Kidney (tissue), 14 donors: ENCODE data around the gene PDCD2. TPM values are rescaled to one million over a fixed set of nuclear protein-coding genes. Genes with fewer than 3 reads are reported as not detected.

ENCODE experiments used
- DNase-seq, 5 donors: peaks; one replicate each; pipeline ENCODE4 v3.0.0-alpha.2; 2013 to 2020
- FAIRE-seq: peaks from 2 replicates; lab custom pipeline; 2012; peaks lifted over from hg19 to GRCh38; lab: Jason Lieb, UNC
- H3K27ac ChIP-seq, 2 donors: one replicate each; pipeline ENCODE4 v1.7.0; 2013; ENCODE audit warnings: low read depth in 2 of 2, low read length in 2 of 2, inconsistent platforms in 1 of 2
- H3K27me3 ChIP-seq: one replicate; pipeline ENCODE4 v1.7.1; 2013; ENCODE audit warnings: low read length, inconsistent platforms; ENCODE audit not compliant: control insufficient read depth, insufficient read depth
- H3K36me3 ChIP-seq, 3 donors: one replicate each; pipeline versions ENCODE4 v1.7.0 to v1.7.1; 2013; ENCODE audit warnings: low read length in 3 of 3, control low read depth in 1 of 3, inconsistent platforms in 1 of 3; ENCODE audit not compliant: insufficient read depth in 3 of 3, control insufficient read depth in 2 of 3
- H3K4me1 ChIP-seq, 3 donors: one replicate each; pipeline versions ENCODE4 v1.7.0 to v1.7.1; 2013; ENCODE audit warnings: low read length in 3 of 3, inconsistent platforms in 1 of 3, low read depth in 1 of 3; ENCODE audit not compliant: control insufficient read depth in 2 of 3, insufficient read depth in 2 of 3
- H3K4me3 ChIP-seq, 3 donors: one replicate each; pipeline versions ENCODE4 v1.7.0 to v1.8.1; 2013; ENCODE audit warnings: low read length in 3 of 3, control low read depth in 1 of 3, inconsistent platforms in 1 of 3
- H3K9ac ChIP-seq, 3 donors: one replicate each; pipeline versions ENCODE4 v1.7.0 to v1.7.1; 2013; ENCODE audit warnings: low read length in 3 of 3, control low read depth in 1 of 3, inconsistent platforms in 1 of 3
- H3K9me3 ChIP-seq, 3 donors: one replicate each; pipeline versions ENCODE4 v1.7.0 to v1.7.1; 2013; ENCODE audit warnings: low read length in 3 of 3, control low read depth in 1 of 3, inconsistent platforms in 1 of 3; ENCODE audit not compliant: control insufficient read depth in 2 of 3, insufficient read depth in 1 of 3
- CTCF ChIP-seq: IDR thresholded peaks from 3 replicates; pipeline ENCODE4 v1.5.1; 2012; ENCODE audit warnings: mild to moderate bottlenecking, moderate library complexity, borderline replicate concordance; ENCODE audit not compliant: insufficient read depth; ENCODE audit errors: extremely low read depth
- intact Hi-C: fragments of 100-400 bp; cut with DNase I; formaldehyde crosslinking; loops from one replicate; pipeline ENCODE4 v1.11.1; 2022
- polyA plus RNA-seq: library from polyadenylated mRNA; stranded (reverse); fragments of 350-450 nt; fragmentation: Illumina TruSeq; extraction: RNeasy Lipid Tissue Mini Kit (QIAGEN cat#74804); gene quantifications from one replicate; pipeline ENCODE4 v1.2.3, GENCODE V29; 2014; ENCODE audit warnings: low read depth, low replicate concordance; ENCODE audit not compliant: insufficient read depth
- total RNA-seq: library from RNA; stranded (reverse); fragmentation: NEBNext Ultra II Directional; extraction: Animal tissue kit (Norgen Biotek cat#: 25700); gene quantifications from one replicate; pipeline ENCODE4 v1.2.1, GENCODE V29; 2021
- donor health status: control.
- donor health status: control.
- donor health status: control.
- donor health status: control.
- donor health status: control.
- donor health status: DM: yes; HTN: yes; CAD: no.
- donor health status: Normal renal cell carcinoma (clear cell type).

The PDCD2 gene
- total and polyA plus RNA-seq, 2 donors from 2014 or later: 49.8 to 56.7 TPM

DNA sequence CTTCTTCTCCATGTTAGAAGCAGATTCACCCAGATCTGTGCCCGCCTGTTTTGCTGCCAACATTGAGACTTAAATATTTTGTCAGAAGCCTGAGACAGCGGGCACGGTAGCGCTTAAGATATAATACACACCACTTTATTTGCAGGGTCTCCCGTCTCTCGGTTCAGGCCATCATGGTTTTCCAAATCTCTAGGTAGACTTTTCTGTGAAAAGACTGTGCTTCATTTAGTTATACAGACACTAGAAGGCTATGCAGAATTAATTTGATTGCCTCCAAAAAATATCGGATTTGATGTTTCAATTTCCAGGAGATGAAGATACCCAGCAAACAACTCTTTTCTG, 29.7 kb downstream of the PDCD2 start:
- Histone ChIP-seq H3K4me3 (peak overlapping the region; percentile 92 to 100 (median 94)), H3K9me3 (no peaks in the 10 kb centered on the region), H3K36me3 (peaks cover 0 to 2% (median 0%) of the 10 kb centered on the region in 3 donors), H3K27me3 (no peaks in the 10 kb centered on the region), H3K27ac (peak overlapping the region in 1 of 2 donors; percentile 96), H3K4me1 (peaks cover 7 to 28% (median 18%) of the 10 kb centered on the region in 3 donors), H3K9ac (peak overlapping the region; percentile 83 to 94 (median 87))
- no peak for DNase-seq
- no peak for TF ChIP-seq CTCF
- intact Hi-C loops: no loop called here
- no peak for FAIRE-seq

- intact Hi-C loops: no loop called here
- peaks cover 7 to 29% (median 21%) of the 10 kb centered on the region in 3 donors for H3K4me1 ChIP-seq
- DNase-seq (peak; percentile 97 to 99 (median 98)), FAIRE-seq (peak; percentile 96)
- no peaks in the 10 kb centered on the region for H3K9me3 ChIP-seq
- H3K36me3 ChIP-seq: peaks cover 0 to 2% (median 0%) of the 10 kb centered on the region in 3 donors
- peak within 1 kb of the TSS; percentile 95 to 96 for H3K27ac ChIP-seq
- H3K9ac ChIP-seq: peak within 1 kb of the TSS; percentile 86 to 94 (median 87)
- no peaks in the 10 kb centered on the region for H3K27me3 ChIP-seq
- TF ChIP-seq CTCF: no peak
- peak within 1 kb of the TSS; percentile 92 to 100 (median 94) for H3K4me3 ChIP-seq
Measured at GRCh38 chr6:170554013-170554795, 30.2 kb downstream of the PDCD2 start, which contains the start of gene TBP. Gene TBP (plus strand): TSS chr6:170554369. CDS start chr6:170557030, 2,661 bp downstream.

- peak overlapping the region; percentile 95 to 96 for H3K27ac ChIP-seq
- peak overlapping the region; percentile 79 to 87 (median 86) for H3K9ac ChIP-seq
- FAIRE-seq (no peak), DNase-seq (peak in 1 of 5 donors; percentile 80)
- no peaks in the 10 kb centered on the region for H3K27me3 ChIP-seq
- TF ChIP-seq CTCF: no peak
- peaks cover 0 to 3% (median 2%) of the 10 kb centered on the region in 3 donors for H3K36me3 ChIP-seq
- peak overlapping the region; percentile 92 to 100 (median 94) for H3K4me3 ChIP-seq
- intact Hi-C loops: no loop called here
- H3K9me3 ChIP-seq: no peaks in the 10 kb centered on the region
- H3K4me1 ChIP-seq: peaks cover 7 to 29% (median 22%) of the 10 kb centered on the region in 3 donors
Measured at GRCh38 chr6:170553534-170554012, 30.9 kb downstream of the PDCD2 start.
